ENCODE results near the gene DIPK1A.
"Not testable (repeated sequence)": the region's sequence is repeated elsewhere in the genome, so short reads cannot be mapped to it uniquely, and the experiment has no call there.

The DIPK1A gene

GRCh38 chr1:92916899-92917298 lies 44.4 kb downstream of the DIPK1A start:
- no peak for DNase-seq (ENCODE audit: low read depth)

GRCh38 chr1:92915547-92915946 lies 45.7 kb downstream of the DIPK1A start:
- no peak for DNase-seq (ENCODE audit: low read depth)

- DNase-seq (ENCODE audit: low read depth): no peak
Measured at GRCh38 chr1:92913093-92913819, 48.0 kb downstream of the DIPK1A start.

- DNase-seq (ENCODE audit: low read depth): no peak
Measured at GRCh38 chr1:92910081-92910480, 51.2 kb downstream of the DIPK1A start.

GRCh38 chr1:92909321-92909720 lies 51.9 kb downstream of the DIPK1A start:
- no peak for DNase-seq (ENCODE audit: low read depth)

- no peak for DNase-seq (ENCODE audit: low read depth)
Measured at GRCh38 chr1:92907949-92908684, 53.1 kb downstream of the DIPK1A start.

GRCh38 chr1:92903765-92904164 lies 57.5 kb downstream of the DIPK1A start:
- no peak for DNase-seq (ENCODE audit: low read depth)

- DNase-seq (ENCODE audit: low read depth): no peak
Measured at GRCh38 chr1:92902406-92902744, 58.9 kb downstream of the DIPK1A start.

GRCh38 chr1:92901699-92902405 lies 59.4 kb downstream of the DIPK1A start:
- no peak for DNase-seq (ENCODE audit: low read depth)

GRCh38 chr1:92901126-92901525 lies 60.1 kb downstream of the DIPK1A start:
- no peak for DNase-seq (ENCODE audit: low read depth)

GRCh38 chr1:92900539-92900938 lies 60.7 kb downstream of the DIPK1A start:
- no peak for DNase-seq (ENCODE audit: low read depth)

- DNase-seq (ENCODE audit: low read depth): no peak
Measured at GRCh38 chr1:92899780-92900179, 61.5 kb downstream of the DIPK1A start.

- not testable (repeated sequence) for DNase-seq (ENCODE audit: low read depth)
Measured at GRCh38 chr1:92898053-92898452, 63.2 kb downstream of the DIPK1A start.

- no peak for DNase-seq (ENCODE audit: low read depth)
Measured at GRCh38 chr1:92887465-92887864, 73.8 kb downstream of the DIPK1A start.

GRCh38 chr1:92886886-92887419 lies 74.3 kb downstream of the DIPK1A start:
- no peak for DNase-seq (ENCODE audit: low read depth)

GRCh38 chr1:92884195-92884594 lies 77.1 kb downstream of the DIPK1A start:
- DNase-seq (ENCODE audit: low read depth): no peak

GRCh38 chr1:92883297-92883696 lies 78.0 kb downstream of the DIPK1A start:
- no peak for DNase-seq (ENCODE audit: low read depth)

GRCh38 chr1:92882819-92883218 lies 78.4 kb downstream of the DIPK1A start:
- DNase-seq (ENCODE audit: low read depth): no peak

GRCh38 chr1:92881391-92881790 lies 79.9 kb downstream of the DIPK1A start:
- DNase-seq (ENCODE audit: low read depth): no peak

GRCh38 chr1:92879316-92879968 lies 81.8 kb downstream of the DIPK1A start:
- DNase-seq (ENCODE audit: low read depth): no peak

- DNase-seq (ENCODE audit: low read depth): no peak
Measured at GRCh38 chr1:92877792-92878191, 83.5 kb downstream of the DIPK1A start.

GRCh38 chr1:92877081-92877711 lies 84.1 kb downstream of the DIPK1A start:
- no peak for DNase-seq (ENCODE audit: low read depth)

All from CMK (cell line).